Measurements from ENCODE around the gene DCAF17.

GRCh38 chr2:171516793-171517192 lies 82.8 kb downstream of the DCAF17 start:
- TF ChIP-seq POLR2A (IDR thresholded peaks at IDR 0.05) (no peak), EP300 (IDR thresholded peaks at IDR 0.05) (no peak)

All from sigmoid colon (tissue), 4 donors.